Muscle of leg (tissue), 16 donors: Measurements from ENCODE around the gene CRTAC1. TPM values are rescaled to one million over a fixed set of nuclear protein-coding genes. Genes with fewer than 3 reads are reported as not detected.
A peak's percentile ranks its signal among the peaks of the same experiment; 100 is the strongest.

Experiments
- DNase-seq: peaks from one replicate; pipeline ENCODE4 v3.0.0; 2013
- H3K27ac ChIP-seq: one replicate; pipeline ENCODE4 v1.5.1; 2013; ENCODE audit warnings: mild to moderate bottlenecking, low read length, control low read depth
- H3K27me3 ChIP-seq: one replicate; pipeline ENCODE4 v1.6.1; 2013; ENCODE audit warnings: low read length; ENCODE audit not compliant: control insufficient read depth, insufficient read depth
- H3K36me3 ChIP-seq: one replicate; pipeline ENCODE4 v1.6.1; 2013; ENCODE audit warnings: low read length; ENCODE audit not compliant: control insufficient read depth, insufficient read depth
- H3K4me1 ChIP-seq: one replicate; pipeline ENCODE4 v1.6.1; 2013; ENCODE audit warnings: low read length; ENCODE audit not compliant: control insufficient read depth, insufficient read depth
- H3K4me3 ChIP-seq: one replicate; pipeline ENCODE4 v1.5.1; 2013; ENCODE audit warnings: low read length, control low read depth
- H3K9me3 ChIP-seq: replicated peaks from 2 replicates; pipeline ENCODE4 v1.6.1; 2013; ENCODE audit warnings: low read depth, low read length; ENCODE audit not compliant: control insufficient read depth
- WGBS: methylation state at CpG from one replicate; pipeline ENCODE4 v1.1.5; 2013; ENCODE audit warnings: missing lambda C conversion rate; ENCODE audit not compliant: insufficient coverage; 5-methylcytosine and 5-hydroxymethylcytosine counted together
- long read RNA-seq, 11 donors: transcript quantifications; one replicate each; lab custom pipeline, GENCODE V29; 2026
- polyA plus RNA-seq, 8 donors: library from polyadenylated mRNA; unstranded; fragments of 120-200 nt; gene quantifications; one replicate each; pipeline versions ENCODE4 v1.2.1 to v1.2.3, GENCODE V29; 2013; ENCODE audit warnings: inconsistent platforms in 1 of 8, low replicate concordance in 1 of 8; ENCODE audit not compliant: insufficient read length in 8 of 8, insufficient read depth in 1 of 8
- total RNA-seq: library from RNA; stranded (reverse); fragments of 120-200 nt; gene quantifications from one replicate; pipeline ENCODE4 v1.2.4, GENCODE V29; 2013

The CRTAC1 gene
- total RNA-seq (0.27 TPM), polyA plus RNA-seq (1 to 10 TPM in 2 of 8 donors, under 1 TPM in 6; 0.15 to 1.3 (median 0.58) TPM)
- long read RNA-seq, donor 1, partial matches to known transcripts = 0 of 1 reads
- long read RNA-seq, donor 1, other reads (novel, unspliced or antisense) = 0 of 1 reads
- long read RNA-seq, donor 2 = 0 reads
- long read RNA-seq, donor 3, partial matches to known transcripts = 0 of 1 reads
- long read RNA-seq, donor 3, other reads (novel, unspliced or antisense) = 0 of 1 reads
- long read RNA-seq, donor 4 = 0 reads
- long read RNA-seq, donor 5 = 0 reads
- long read RNA-seq, donor 6 = 0 reads
- long read RNA-seq, donor 7, partial matches to known transcripts = 0 of 2 reads
- long read RNA-seq, donor 7, other reads (novel, unspliced or antisense) = 0 of 2 reads
- long read RNA-seq, donor 8 = 0 reads
- long read RNA-seq, donor 9 = 0 reads
- long read RNA-seq, donor 10 = 0 reads
- long read RNA-seq, donor 11 = 0 reads

GRCh38 chr10:98030093-98030821 is at the start of gene CRTAC1:
TSS of gene CRTAC1 (minus strand) at chr10:98030621. CDS start at chr10:98030472, 149 bp downstream.
- no peaks in the 10 kb centered on the region for H3K36me3 ChIP-seq
- H3K27me3 ChIP-seq = peaks cover 82% of the 10 kb centered on the region
- DNase-seq = peak; percentile 86
- H3K9me3 ChIP-seq = no peaks in the 10 kb centered on the region
- H3K4me3 ChIP-seq = peak within 1 kb of the TSS; percentile 25
- H3K27ac ChIP-seq = no peak within 1 kb of the TSS
- peaks cover 8% of the 10 kb centered on the region for H3K4me1 ChIP-seq
- under 1% methylated on average over 86 of the region's 86 CpGs for WGBS

DNA sequence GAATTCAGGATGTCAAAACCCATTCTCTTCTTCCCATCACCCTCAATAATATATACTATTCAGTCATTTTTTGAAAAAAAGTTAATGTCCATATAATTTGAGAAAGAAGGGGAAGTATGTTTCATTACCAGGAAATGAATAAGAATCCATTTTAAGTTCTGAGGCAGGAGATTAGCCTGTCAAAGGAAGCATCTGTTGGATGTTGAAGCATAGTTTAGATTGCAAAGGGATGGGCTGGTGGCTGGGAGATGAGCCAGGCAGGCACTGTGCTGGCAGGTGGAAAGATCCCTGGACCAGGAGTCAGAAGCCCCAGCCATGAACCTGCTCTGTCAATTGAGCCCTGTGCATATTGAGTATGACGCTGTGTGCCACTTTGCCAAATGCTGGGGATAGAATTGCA is 48.4 kb upstream of the CRTAC1 start:
- no peaks in the 10 kb centered on the region for H3K36me3 ChIP-seq
- H3K27me3 ChIP-seq = no peaks in the 10 kb centered on the region
- no peak overlapping the region for H3K4me3 ChIP-seq
- DNase-seq = no peak
- H3K4me1 ChIP-seq = no peaks in the 10 kb centered on the region
- H3K9me3 ChIP-seq = no peaks in the 10 kb centered on the region
- 100% methylated on average over 1 of the region's 1 CpG for WGBS
- H3K27ac ChIP-seq = no peak overlapping the region

GRCh38 chr10:98077223-98077622 is 46.8 kb upstream of the CRTAC1 start:
- H3K27ac ChIP-seq = no peak overlapping the region
- H3K36me3 ChIP-seq = no peaks in the 10 kb centered on the region
- H3K27me3 ChIP-seq = no peaks in the 10 kb centered on the region
- H3K4me3 ChIP-seq = no peak overlapping the region
- H3K9me3 ChIP-seq = no peaks in the 10 kb centered on the region
- DNase-seq = no peak
- H3K4me1 ChIP-seq = no peaks in the 10 kb centered on the region
- WGBS = no CpG with 5 or more reads among the region's 1 CpG

DNA sequence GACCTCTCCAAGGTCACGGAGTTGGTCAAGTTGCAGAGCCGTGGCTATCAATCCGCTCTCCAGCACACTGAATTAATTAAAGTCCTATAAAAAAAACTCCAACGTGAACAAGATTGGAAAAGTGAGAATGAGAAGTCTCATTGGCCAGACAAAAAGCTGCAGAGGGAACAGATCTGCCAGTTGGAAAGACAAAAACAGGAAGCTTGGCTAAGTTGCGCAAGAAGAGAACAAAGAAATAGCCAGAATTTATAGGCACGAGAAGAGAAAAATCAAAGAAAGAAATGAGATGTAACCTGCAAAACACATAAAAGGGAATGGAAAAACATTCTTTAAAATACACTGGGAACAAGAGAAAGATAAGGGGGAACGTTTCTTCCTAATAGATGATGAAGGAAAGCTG is 45.7 kb upstream of the CRTAC1 start:
- no peak overlapping the region for H3K4me3 ChIP-seq
- no peak for DNase-seq
- no peaks in the 10 kb centered on the region for H3K4me1 ChIP-seq
- H3K9me3 ChIP-seq = no peaks in the 10 kb centered on the region
- no peaks in the 10 kb centered on the region for H3K27me3 ChIP-seq
- H3K36me3 ChIP-seq = no peaks in the 10 kb centered on the region
- no peak overlapping the region for H3K27ac ChIP-seq
- WGBS = 49% methylated on average over 2 of the region's 7 CpGs

DNA sequence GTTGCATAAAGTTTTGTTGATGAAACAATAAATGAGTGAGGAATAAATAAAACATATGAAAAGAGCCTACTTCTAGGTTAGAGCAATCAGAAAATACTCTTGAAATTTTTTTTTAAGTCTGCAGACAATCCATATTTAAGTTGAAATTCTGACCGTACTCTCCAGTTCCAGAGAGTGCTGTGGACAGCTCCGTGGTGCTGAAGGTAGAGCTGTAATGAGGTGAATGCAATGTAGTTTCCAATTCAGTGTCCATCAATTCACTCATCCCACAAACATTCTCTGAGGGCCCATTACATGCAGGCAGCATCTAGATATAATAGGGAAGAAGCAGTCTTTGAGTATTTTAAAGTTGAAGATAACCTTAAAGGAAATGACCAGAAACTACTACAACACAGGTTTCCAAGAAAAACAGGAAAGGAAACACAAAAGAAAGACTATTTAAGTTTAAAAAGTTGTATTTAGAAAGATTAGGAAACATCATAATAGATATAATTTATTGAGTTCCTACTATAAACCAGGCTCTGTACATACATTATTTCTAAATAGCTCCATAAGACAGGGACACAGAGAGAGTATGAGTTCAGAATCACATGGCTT is 44.0 kb upstream of the CRTAC1 start:
- WGBS = no CpG with 5 or more reads among the region's 2 CpGs
- peak; percentile 33 for DNase-seq
- Histone ChIP-seq H3K4me1 (no peaks in the 10 kb centered on the region), H3K36me3 (no peaks in the 10 kb centered on the region), H3K4me3 (no peak overlapping the region), H3K27me3 (no peaks in the 10 kb centered on the region), H3K27ac (no peak overlapping the region), H3K9me3 (no peaks in the 10 kb centered on the region)

- no peaks in the 10 kb centered on the region for H3K9me3 ChIP-seq
- H3K27me3 ChIP-seq = peaks cover 2% of the 10 kb centered on the region
- H3K4me1 ChIP-seq = no peaks in the 10 kb centered on the region
- H3K27ac ChIP-seq = no peak overlapping the region
- H3K36me3 ChIP-seq = no peaks in the 10 kb centered on the region
- no peak overlapping the region for H3K4me3 ChIP-seq
- no peak for DNase-seq
- WGBS = 85% methylated on average over 4 of the region's 5 CpGs
Observed at GRCh38 chr10:98067165-98067564, 36.7 kb upstream of the CRTAC1 start.

DNA sequence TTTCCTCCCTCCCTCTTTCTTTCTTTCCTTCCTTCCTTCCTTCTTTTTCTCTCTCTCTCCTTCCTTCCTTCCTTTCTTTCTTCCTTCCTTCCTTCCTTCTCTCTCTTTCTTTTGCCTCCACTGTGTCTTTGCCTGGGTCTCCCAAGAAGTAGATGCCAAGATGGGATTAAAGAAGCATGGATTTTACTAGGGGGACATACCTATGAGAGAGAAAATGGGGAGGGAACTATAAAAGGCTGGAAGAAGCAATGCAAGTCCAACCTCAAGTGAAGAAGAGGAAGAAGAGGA is 33.3 kb upstream of the CRTAC1 start:
- H3K36me3 ChIP-seq = no peaks in the 10 kb centered on the region
- H3K9me3 ChIP-seq = no peaks in the 10 kb centered on the region
- peaks cover 2% of the 10 kb centered on the region for H3K27me3 ChIP-seq

DNA sequence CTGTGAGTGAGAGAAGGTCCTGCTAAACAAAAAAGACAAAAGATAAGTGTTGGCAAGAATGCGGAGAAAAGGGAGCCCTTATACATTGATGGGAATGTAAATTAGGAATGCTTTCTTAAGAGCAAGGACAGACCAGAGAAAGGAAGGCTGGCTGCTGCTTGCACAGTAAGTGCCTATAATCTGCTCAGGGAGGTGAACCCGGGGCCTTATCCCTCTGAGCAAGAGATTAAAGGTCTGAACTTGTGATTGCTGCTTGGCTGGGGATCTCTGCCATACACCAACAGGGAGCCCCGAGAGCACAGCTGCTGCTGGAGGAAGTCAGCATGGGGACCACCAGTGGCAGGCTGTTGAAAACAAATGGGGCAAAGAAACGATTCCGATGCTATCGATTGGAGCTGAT is 32.0 kb upstream of the CRTAC1 start:
- H3K36me3 ChIP-seq = no peaks in the 10 kb centered on the region
- no peaks in the 10 kb centered on the region for H3K4me1 ChIP-seq
- no peaks in the 10 kb centered on the region for H3K9me3 ChIP-seq
- H3K4me3 ChIP-seq = no peak overlapping the region
- H3K27me3 ChIP-seq = peaks cover 2% of the 10 kb centered on the region
- WGBS = 74% methylated on average over 6 of the region's 6 CpGs
- no peak for DNase-seq
- H3K27ac ChIP-seq = no peak overlapping the region

More for the DNA sequence above, 33.3 kb upstream of the CRTAC1 start:
- no peaks in the 10 kb centered on the region for H3K4me1 ChIP-seq
- DNase-seq = no peak
- H3K4me3 ChIP-seq = no peak overlapping the region
- H3K27ac ChIP-seq = no peak overlapping the region

DNA sequence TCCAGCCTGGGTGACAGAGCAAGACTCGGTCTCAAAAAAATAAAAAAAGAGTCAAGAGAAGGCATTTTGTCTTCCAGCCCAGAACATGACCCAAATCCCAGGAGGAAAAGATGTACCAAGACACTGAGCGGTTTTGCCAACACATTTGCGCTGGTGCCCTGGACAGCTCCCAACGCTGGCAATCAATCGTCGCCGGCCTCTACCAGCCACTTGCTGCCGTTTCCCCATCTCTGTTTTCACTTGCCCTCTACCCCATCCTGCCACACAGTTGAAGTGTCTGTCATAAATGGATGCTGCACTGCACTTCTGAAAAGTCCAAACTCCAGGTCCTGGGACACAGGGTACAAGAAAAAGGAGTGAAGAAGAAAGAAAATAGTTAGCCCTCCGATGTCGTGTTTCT is 29.7 kb upstream of the CRTAC1 start:
- no peaks in the 10 kb centered on the region for H3K4me1 ChIP-seq
- no peaks in the 10 kb centered on the region for H3K36me3 ChIP-seq
- no peaks in the 10 kb centered on the region for H3K9me3 ChIP-seq
- peaks cover 2% of the 10 kb centered on the region for H3K27me3 ChIP-seq
- H3K27ac ChIP-seq = no peak overlapping the region
- 83% methylated on average over 8 of the region's 10 CpGs for WGBS
- no peak for DNase-seq
- no peak overlapping the region for H3K4me3 ChIP-seq

DNA sequence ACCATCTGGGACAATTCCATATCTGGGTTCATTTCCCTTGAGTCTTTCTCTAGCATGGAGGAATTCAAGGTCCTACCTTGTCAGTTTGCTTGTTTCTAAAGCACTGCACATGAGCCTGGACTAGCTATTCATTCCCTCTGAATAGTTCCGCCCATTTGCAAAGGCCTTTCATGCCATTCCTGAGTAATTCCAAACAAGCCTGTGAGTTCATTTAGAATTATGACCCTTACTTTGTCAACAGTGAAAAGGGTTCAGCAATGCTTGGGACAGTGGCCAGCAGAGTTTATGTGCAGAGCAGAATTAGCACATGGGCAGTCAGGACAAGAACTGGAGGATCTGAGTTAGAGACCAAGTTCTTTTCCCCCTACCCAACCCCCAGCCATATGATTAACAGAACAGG is 27.9 kb upstream of the CRTAC1 start:
- H3K36me3 ChIP-seq = no peaks in the 10 kb centered on the region
- no peak overlapping the region for H3K4me3 ChIP-seq
- H3K27me3 ChIP-seq = peaks cover 2% of the 10 kb centered on the region
- no peaks in the 10 kb centered on the region for H3K9me3 ChIP-seq
- no peak for DNase-seq
- H3K27ac ChIP-seq = no peak overlapping the region
- no CpG with 5 or more reads among the region's 1 CpG for WGBS
- H3K4me1 ChIP-seq = no peaks in the 10 kb centered on the region
